HT1080 (cell line): Measurements from ENCODE around the gene GALK2. TPM values are rescaled to one million over a fixed set of nuclear protein-coding genes. Genes with fewer than 3 reads are reported as not detected.

ENCODE experiments used
- DNase-seq: peaks from one replicate; pipeline ENCODE4 v3.0.0-alpha.2; 2015; ENCODE audit warnings: low read depth
- total RNA-seq: library from RNA; depleted of rRNA; stranded (reverse); fragments of >200 nt; shearing (Covaris generic); gene quantifications from 2 replicates; pipeline ENCODE4 v1.2.3, GENCODE V29; 2014

GALK2 gene
- total RNA-seq, 1 experiment from 2014 or later: 31.6 TPM

GRCh38 chr15:49278751-49279150, 108.7 kb downstream of the GALK2 start:
- DNase-seq: no peak

- DNase-seq: no peak
Measured at GRCh38 chr15:49279521-49280456, 109.7 kb downstream of the GALK2 start.

- DNase-seq: peak; percentile 3
Measured at GRCh38 chr15:49282366-49282765, 112.3 kb downstream of the GALK2 start.

GRCh38 chr15:49286649-49287404, 116.8 kb downstream of the GALK2 start:
- peak; percentile 18 for DNase-seq

GRCh38 chr15:49287481-49287880, 117.4 kb downstream of the GALK2 start:
- no peak for DNase-seq

GRCh38 chr15:49288391-49288790, 118.3 kb downstream of the GALK2 start:
- no peak for DNase-seq

- DNase-seq: no peak
Measured at GRCh38 chr15:49290191-49290590, 120.1 kb downstream of the GALK2 start.

- DNase-seq: no peak
Measured at GRCh38 chr15:49293941-49294340, 123.9 kb downstream of the GALK2 start.

- DNase-seq: no peak
Measured at GRCh38 chr15:49296258-49296657, 126.2 kb downstream of the GALK2 start.

GRCh38 chr15:49297584-49297983, 127.5 kb downstream of the GALK2 start:
- no peak for DNase-seq

- no peak for DNase-seq
Measured at GRCh38 chr15:49300856-49301255, 130.8 kb downstream of the GALK2 start.

- peak; percentile 7 for DNase-seq
Measured at GRCh38 chr15:49301562-49301961, 131.5 kb downstream of the GALK2 start.

- no peak for DNase-seq
Measured at GRCh38 chr15:49303003-49303402, 133.0 kb downstream of the GALK2 start.

- no peak for DNase-seq
Measured at GRCh38 chr15:49306551-49306950, 136.5 kb downstream of the GALK2 start.

GRCh38 chr15:49308686-49309085, 138.6 kb downstream of the GALK2 start:
- DNase-seq: no peak

- DNase-seq: no peak
Measured at GRCh38 chr15:49309889-49310288, 139.8 kb downstream of the GALK2 start.

- DNase-seq: peak; percentile 72
Measured at GRCh38 chr15:49313650-49314049, 143.6 kb downstream of the GALK2 start.

- no peak for DNase-seq
Measured at GRCh38 chr15:49314716-49315115, 144.7 kb downstream of the GALK2 start.

- no peak for DNase-seq
Measured at GRCh38 chr15:49315391-49315823, 145.4 kb downstream of the GALK2 start.

- no peak for DNase-seq
Measured at GRCh38 chr15:49320351-49320750, 150.3 kb downstream of the GALK2 start.

- DNase-seq: no peak
Measured at GRCh38 chr15:49323207-49323606, 153.2 kb downstream of the GALK2 start.

- no peak for DNase-seq
Measured at GRCh38 chr15:49327927-49328326, 157.9 kb downstream of the GALK2 start.
